ENCODE results near the gene FNDC3B.

The FNDC3B gene

GRCh38 chr3:172133838-172134237 lies 94.5 kb downstream of the FNDC3B start:
- H3K4me2 ChIP-seq (ENCODE audit: low read depth, low read length, poor library complexity, severe bottlenecking), result no peak overlapping the region
- no peaks in the 10 kb centered on the region for H3K9me2 ChIP-seq (replicated peaks; ENCODE audit: insufficient read depth, low read length)
- no peak overlapping the region for H2AFZ ChIP-seq (ENCODE audit: low read depth, low read length, severe bottlenecking)
- H3K4me3 ChIP-seq (ENCODE audit: insufficient read depth, low read length, poor library complexity, severe bottlenecking), result no peak overlapping the region
- no peaks in the 10 kb centered on the region for H3F3A ChIP-seq (ENCODE audit: insufficient read depth)
- no peak overlapping the region for H3K27ac ChIP-seq (ENCODE audit: low read depth, low read length)
- TF ChIP-seq EZH2phosphoT487 (conservative IDR thresholded peaks at IDR 0.05; ENCODE audit: low read length) (no peak), CTCF (IDR thresholded peaks at IDR 0.05; ENCODE audit: insufficient read depth, low read length, poor library complexity, severe bottlenecking) (no peak)
- H3K79me2 ChIP-seq (ENCODE audit: insufficient read depth, low read length), result no peaks in the 10 kb centered on the region
- H3K27me3 ChIP-seq (ENCODE audit: low read length), result no peaks in the 10 kb centered on the region
- no peaks in the 10 kb centered on the region for H4K20me1 ChIP-seq (ENCODE audit: low read depth, low read length)
- no peaks in the 10 kb centered on the region for H3K36me3 ChIP-seq (ENCODE audit: low read length)
- H3K9me3 ChIP-seq (ENCODE audit: insufficient read depth, low read length), result no peaks in the 10 kb centered on the region
- no peak overlapping the region for H3K9ac ChIP-seq (ENCODE audit: low read length)

GRCh38 chr3:172134352-172134751 lies 95.0 kb downstream of the FNDC3B start:
- no peaks in the 10 kb centered on the region for H3K27me3 ChIP-seq (ENCODE audit: low read length)
- H3K9me3 ChIP-seq (ENCODE audit: insufficient read depth, low read length), result no peaks in the 10 kb centered on the region
- TF ChIP-seq EZH2phosphoT487 (conservative IDR thresholded peaks at IDR 0.05; ENCODE audit: low read length) (no peak), CTCF (IDR thresholded peaks at IDR 0.05; ENCODE audit: insufficient read depth, low read length, poor library complexity, severe bottlenecking) (no peak)
- no peak overlapping the region for H3K4me3 ChIP-seq (ENCODE audit: insufficient read depth, low read length, poor library complexity, severe bottlenecking)
- H3F3A ChIP-seq (ENCODE audit: insufficient read depth), result no peaks in the 10 kb centered on the region
- H3K79me2 ChIP-seq (ENCODE audit: insufficient read depth, low read length), result no peaks in the 10 kb centered on the region
- no peak overlapping the region for H3K27ac ChIP-seq (ENCODE audit: low read depth, low read length)
- no peaks in the 10 kb centered on the region for H3K36me3 ChIP-seq (ENCODE audit: low read length)
- no peak overlapping the region for H3K4me2 ChIP-seq (ENCODE audit: low read depth, low read length, poor library complexity, severe bottlenecking)
- H3K9me2 ChIP-seq (replicated peaks; ENCODE audit: insufficient read depth, low read length), result no peaks in the 10 kb centered on the region
- H3K9ac ChIP-seq (ENCODE audit: low read length), result no peak overlapping the region
- no peak overlapping the region for H2AFZ ChIP-seq (ENCODE audit: low read depth, low read length, severe bottlenecking)
- no peaks in the 10 kb centered on the region for H4K20me1 ChIP-seq (ENCODE audit: low read depth, low read length)

GRCh38 chr3:172135185-172135584 lies 95.8 kb downstream of the FNDC3B start:
- no peaks in the 10 kb centered on the region for H3F3A ChIP-seq (ENCODE audit: insufficient read depth)
- no peaks in the 10 kb centered on the region for H3K79me2 ChIP-seq (ENCODE audit: insufficient read depth, low read length)
- H3K9me3 ChIP-seq (ENCODE audit: insufficient read depth, low read length), result no peaks in the 10 kb centered on the region
- H3K4me3 ChIP-seq (ENCODE audit: insufficient read depth, low read length, poor library complexity, severe bottlenecking), result no peak overlapping the region
- H4K20me1 ChIP-seq (ENCODE audit: low read depth, low read length), result no peaks in the 10 kb centered on the region
- H3K9ac ChIP-seq (ENCODE audit: low read length), result no peak overlapping the region
- no peaks in the 10 kb centered on the region for H3K27me3 ChIP-seq (ENCODE audit: low read length)
- no peak overlapping the region for H3K27ac ChIP-seq (ENCODE audit: low read depth, low read length)
- H3K36me3 ChIP-seq (ENCODE audit: low read length), result no peaks in the 10 kb centered on the region
- no peak overlapping the region for H2AFZ ChIP-seq (ENCODE audit: low read depth, low read length, severe bottlenecking)
- H3K9me2 ChIP-seq (replicated peaks; ENCODE audit: insufficient read depth, low read length), result no peaks in the 10 kb centered on the region
- H3K4me2 ChIP-seq (ENCODE audit: low read depth, low read length, poor library complexity, severe bottlenecking), result no peak overlapping the region
- TF ChIP-seq CTCF (IDR thresholded peaks at IDR 0.05; ENCODE audit: insufficient read depth, low read length, poor library complexity, severe bottlenecking), result no peak
- TF ChIP-seq EZH2phosphoT487 (conservative IDR thresholded peaks at IDR 0.05; ENCODE audit: low read length), result no peak

Data from SU-DHL-6 (cell line).